GM23248 (cell line): ENCODE measurements around the gene WDR4.

Source experiments
- EZH2 ChIP-seq: fragments of 200-600 bp; sonication (generic); IDR thresholded peaks from 2 replicates; pipeline ENCODE4 v1.6.1; 2018; ENCODE audit warnings: antibody characterized with exemption, mild to moderate bottlenecking; ENCODE audit not compliant: insufficient read depth, poor library complexity, severe bottlenecking
- EZH2phosphoT487 ChIP-seq: fragments of 200-600 bp; sonication (generic); IDR thresholded peaks from 2 replicates; pipeline ENCODE4 v1.6.1; 2018; ENCODE audit warnings: antibody characterized with exemption, moderate library complexity, mild to moderate bottlenecking, low read depth; ENCODE audit not compliant: insufficient read depth

GRCh38 chr21:42922918-42923317 is 43.6 kb upstream of the WDR4 start:
- TF ChIP-seq EZH2phosphoT487: no peak
- no peak for TF ChIP-seq EZH2
